GM21825 (cell line): ENCODE results near the gene EFCAB6.

Source experiments
- ATAC-seq: cut with Tn5 transposase; IDR thresholded peaks from one replicate; pipeline ENCODE4 v1.9.1; 2021; ENCODE audit warnings: mild to moderate bottlenecking, moderate library complexity; ENCODE audit not compliant: unreplicated experiment

Gene EFCAB6

GRCh38 chr22:43534916-43535315 is 277.2 kb downstream of the EFCAB6 start:
- no peak for ATAC-seq

GRCh38 chr22:43533656-43534428 is 278.3 kb downstream of the EFCAB6 start:
- no peak for ATAC-seq

- ATAC-seq = no peak
These were observed 279.0 kb downstream of the EFCAB6 start for GRCh38 chr22:43533156-43533530.

GRCh38 chr22:43532301-43533155 is 279.6 kb downstream of the EFCAB6 start:
- ATAC-seq = no peak

- no peak for ATAC-seq
These were observed 280.5 kb downstream of the EFCAB6 start for GRCh38 chr22:43531651-43532050.

- no peak for ATAC-seq
These were observed 281.5 kb downstream of the EFCAB6 start for GRCh38 chr22:43530349-43531201.

- ATAC-seq = no peak
These were observed 282.2 kb downstream of the EFCAB6 start for GRCh38 chr22:43529934-43530333.

GRCh38 chr22:43529461-43529860 is 282.6 kb downstream of the EFCAB6 start:
- no peak for ATAC-seq

- ATAC-seq = no peak
These were observed 283.3 kb downstream of the EFCAB6 start for GRCh38 chr22:43528601-43529360.

GRCh38 chr22:43526946-43527345 is 285.2 kb downstream of the EFCAB6 start:
- ATAC-seq = no peak

- no peak for ATAC-seq
These were observed 285.9 kb downstream of the EFCAB6 start for GRCh38 chr22:43526117-43526655.

GRCh38 chr22:43521716-43522115 is 290.4 kb downstream of the EFCAB6 start:
- ATAC-seq = no peak

GRCh38 chr22:43520632-43521039 is 291.5 kb downstream of the EFCAB6 start:
- no peak for ATAC-seq

- ATAC-seq = no peak
These were observed 295.0 kb downstream of the EFCAB6 start for GRCh38 chr22:43516996-43517635.

GRCh38 chr22:43516386-43516785 is 295.7 kb downstream of the EFCAB6 start:
- ATAC-seq = no peak

GRCh38 chr22:43515902-43516301 is 296.2 kb downstream of the EFCAB6 start:
- no peak for ATAC-seq

GRCh38 chr22:43515411-43515810 is 296.7 kb downstream of the EFCAB6 start:
- ATAC-seq = no peak

GRCh38 chr22:43514476-43515157 is 297.5 kb downstream of the EFCAB6 start:
- no peak for ATAC-seq

GRCh38 chr22:43512279-43512678 is 299.8 kb downstream of the EFCAB6 start:
- ATAC-seq = no peak
